VCaP (cell line): ENCODE data around the gene ZDHHC13.

Experiments used
- H3K27ac ChIP-seq: fragments of 450-650 bp; 2 replicates; pipeline ENCODE4 v1.5.1; 2017
- TF ChIP-seq, protein P1 (sequence below): fragments of 450-650 bp; conservative IDR thresholded peaks from 2 replicates; pipeline ENCODE4 v1.5.1; 2017; ENCODE audit warnings: mild to moderate bottlenecking, moderate library complexity

The ZDHHC13 gene

DNA sequence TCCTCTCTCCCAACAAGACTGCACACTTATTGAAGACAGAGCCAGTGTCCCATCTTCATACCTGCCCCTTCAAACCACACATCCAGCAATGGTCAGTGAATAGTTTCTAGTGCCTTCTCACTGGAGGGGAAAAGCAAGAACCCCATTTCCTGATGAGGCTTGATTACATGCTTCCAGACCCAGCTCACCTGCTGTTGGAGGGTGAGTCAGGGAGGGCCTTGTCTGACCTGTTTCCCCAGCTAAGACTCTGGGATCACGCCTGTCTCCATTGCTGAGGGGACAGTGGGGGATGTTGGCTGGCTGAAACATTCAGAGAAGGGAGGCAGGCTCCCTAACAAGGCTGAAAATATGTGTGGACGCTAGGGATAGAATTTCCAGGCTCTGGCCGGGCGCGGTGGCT, 27.5 kb upstream of the ZDHHC13 start:
- TF ChIP-seq, protein P1, sequence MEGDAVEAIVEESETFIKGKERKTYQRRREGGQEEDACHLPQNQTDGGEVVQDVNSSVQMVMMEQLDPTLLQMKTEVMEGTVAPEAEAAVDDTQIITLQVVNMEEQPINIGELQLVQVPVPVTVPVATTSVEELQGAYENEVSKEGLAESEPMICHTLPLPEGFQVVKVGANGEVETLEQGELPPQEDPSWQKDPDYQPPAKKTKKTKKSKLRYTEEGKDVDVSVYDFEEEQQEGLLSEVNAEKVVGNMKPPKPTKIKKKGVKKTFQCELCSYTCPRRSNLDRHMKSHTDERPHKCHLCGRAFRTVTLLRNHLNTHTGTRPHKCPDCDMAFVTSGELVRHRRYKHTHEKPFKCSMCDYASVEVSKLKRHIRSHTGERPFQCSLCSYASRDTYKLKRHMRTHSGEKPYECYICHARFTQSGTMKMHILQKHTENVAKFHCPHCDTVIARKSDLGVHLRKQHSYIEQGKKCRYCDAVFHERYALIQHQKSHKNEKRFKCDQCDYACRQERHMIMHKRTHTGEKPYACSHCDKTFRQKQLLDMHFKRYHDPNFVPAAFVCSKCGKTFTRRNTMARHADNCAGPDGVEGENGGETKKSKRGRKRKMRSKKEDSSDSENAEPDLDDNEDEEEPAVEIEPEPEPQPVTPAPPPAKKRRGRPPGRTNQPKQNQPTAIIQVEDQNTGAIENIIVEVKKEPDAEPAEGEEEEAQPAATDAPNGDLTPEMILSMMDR = no peak
- H3K27ac ChIP-seq = no peak overlapping the region

DNA sequence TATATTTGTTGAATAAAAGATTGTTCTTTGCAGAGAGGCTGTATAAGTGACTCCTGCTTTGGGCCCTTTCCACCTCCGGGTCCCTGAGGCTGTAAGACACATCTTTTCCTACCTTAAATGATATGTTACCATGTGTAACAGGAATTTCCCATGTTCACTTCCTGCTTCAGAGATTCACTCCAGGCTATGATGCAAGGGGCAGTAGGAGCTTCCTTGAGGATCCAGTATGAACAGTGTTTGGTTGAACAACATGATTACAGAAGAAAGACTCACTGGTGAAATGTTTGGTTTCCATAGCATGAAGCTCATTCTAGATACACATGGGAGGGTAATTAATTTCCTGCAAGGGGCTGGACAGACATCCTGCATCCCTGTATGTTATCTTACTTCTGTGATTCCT, 25.6 kb upstream of the ZDHHC13 start:
- TF ChIP-seq, protein P1 = no peak
- no peak overlapping the region for H3K27ac ChIP-seq

- TF ChIP-seq, protein P1 = no peak
- no peak overlapping the region for H3K27ac ChIP-seq
Observed at GRCh38 chr11:19092342-19092741, 24.6 kb upstream of the ZDHHC13 start.

- TF ChIP-seq, protein P1 = no peak
- no peak overlapping the region for H3K27ac ChIP-seq
Observed at GRCh38 chr11:19092850-19093249, 24.1 kb upstream of the ZDHHC13 start.

DNA sequence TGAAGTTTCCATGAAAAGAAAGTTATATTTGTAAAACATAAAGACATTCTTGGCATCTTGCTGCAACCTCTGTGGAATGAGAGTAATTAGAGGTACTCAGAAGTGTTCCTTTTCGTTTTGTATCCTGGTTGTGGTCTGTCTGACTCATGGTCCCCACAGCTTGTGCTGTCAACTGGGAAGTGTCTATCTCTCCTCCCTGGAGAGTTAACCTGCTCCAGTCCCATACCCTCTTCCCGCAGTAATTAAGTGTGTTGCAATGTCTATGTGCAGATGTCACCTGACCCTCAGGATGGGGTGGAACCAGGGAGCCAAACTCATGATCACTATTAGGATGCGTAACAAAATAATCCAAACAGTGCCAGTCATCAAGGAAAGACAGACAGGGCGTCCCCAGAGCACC, 23.0 kb upstream of the ZDHHC13 start:
- H3K27ac ChIP-seq = no peak overlapping the region
- TF ChIP-seq, protein P1 = no peak

- no peak overlapping the region for H3K27ac ChIP-seq
- TF ChIP-seq, protein P1 = no peak
Observed at GRCh38 chr11:19094859-19095258, 22.1 kb upstream of the ZDHHC13 start.

GRCh38 chr11:19099093-19099492, 17.9 kb upstream of the ZDHHC13 start:
- H3K27ac ChIP-seq = no peak overlapping the region
- TF ChIP-seq, protein P1 = no peak

GRCh38 chr11:19100885-19101284, 16.1 kb upstream of the ZDHHC13 start:
- no peak overlapping the region for H3K27ac ChIP-seq
- TF ChIP-seq, protein P1 = no peak
